Measurements from ENCODE around the gene GPR108. TPM values are rescaled to one million over a fixed set of nuclear protein-coding genes. Genes with fewer than 3 reads are reported as not detected.

GPR108 gene
- total and polyA plus RNA-seq, 2 of the 13 experiments (the other 11 are each of a cell fraction or from before 2014, with no cell fraction given) = 36.4 to 63.0 TPM

- TF ChIP-seq SPEN (CRISPR knock-in tag; IDR thresholded peaks at IDR 0.05; ENCODE audit: low read depth) (no peak; the same call in 1 of the 2 replicates), TBX3 (IDR thresholded peaks at IDR 0.05; ENCODE audit: borderline replicate concordance) (no peak), EP300 (IDR thresholded peaks at IDR 0.05; ENCODE audit: low read depth in 2 of 2, low read length in 2 of 2) (peak; percentile 84 to 96), EP300 (CRISPR knock-in tag; IDR thresholded peaks at IDR 0.05; ENCODE audit: borderline replicate concordance) (peak; percentile 93), ZNF7 (CRISPR knock-in tag; IDR thresholded peaks at IDR 0.05) (no peak; the same call in 1 of the 2 replicates), MXD3 (CRISPR knock-in tag; IDR thresholded peaks at IDR 0.05) (peak; percentile 82; the same call in 1 of the 2 replicates), ZNF746 (CRISPR knock-in tag; IDR thresholded peaks at IDR 0.05) (peak; percentile 90), TCF7L2 (IDR thresholded peaks at IDR 0.05; ENCODE audit: low read depth, low read length) (no peak), NONO (IDR thresholded peaks at IDR 0.05) (no peak), NONO (CRISPR knock-in tag; conservative IDR thresholded peaks at IDR 0.05) (peak; percentile 86; the same call in 1 of the 2 replicates), PHB2 (IDR thresholded peaks at IDR 0.05; ENCODE audit: partially characterized antibody) (no peak), GTF2F1 (IDR thresholded peaks at IDR 0.05; ENCODE audit: low read length) (peak; percentile 88; the same call in 1 of the 2 replicates), TEF (CRISPR knock-in tag; IDR thresholded peaks at IDR 0.05) (no peak; the same call in 1 of the 2 replicates), FOXJ3 (CRISPR knock-in tag; IDR thresholded peaks at IDR 0.05; ENCODE audit: borderline replicate concordance) (peak; percentile 60; the same call in 1 of the 2 replicates), NR2C2 (CRISPR knock-in tag; IDR thresholded peaks at IDR 0.05; ENCODE audit: borderline replicate concordance) (peak; percentile 95), ZNF558 (CRISPR knock-in tag; IDR thresholded peaks at IDR 0.05; ENCODE audit: borderline replicate concordance) (no peak), ZNF160 (CRISPR knock-in tag; IDR thresholded peaks at IDR 0.05) (no peak), ZNF253 (CRISPR knock-in tag; IDR thresholded peaks at IDR 0.05; ENCODE audit: borderline replicate concordance) (no peak), ZBTB49 (CRISPR knock-in tag; IDR thresholded peaks at IDR 0.05; ENCODE audit: borderline replicate concordance) (no peak), KDM4B (CRISPR knock-in tag; IDR thresholded peaks at IDR 0.05) (peak; percentile 81), SNRNP70 (IDR thresholded peaks at IDR 0.05; ENCODE audit: low read depth, low read length) (no peak), ZNF589 (CRISPR knock-in tag; conservative IDR thresholded peaks at IDR 0.05) (0 out of 2 replicates have a peak, but pooled peaks have one; percentile 33), PHF5A (CRISPR knock-in tag; IDR thresholded peaks at IDR 0.05; ENCODE audit: low read depth, unreplicated experiment) (peak; percentile 77), GATAD2A (CRISPR knock-in tag; IDR thresholded peaks at IDR 0.05) (peak; percentile 92)
- TF ChIP-seq, protein P1, sequence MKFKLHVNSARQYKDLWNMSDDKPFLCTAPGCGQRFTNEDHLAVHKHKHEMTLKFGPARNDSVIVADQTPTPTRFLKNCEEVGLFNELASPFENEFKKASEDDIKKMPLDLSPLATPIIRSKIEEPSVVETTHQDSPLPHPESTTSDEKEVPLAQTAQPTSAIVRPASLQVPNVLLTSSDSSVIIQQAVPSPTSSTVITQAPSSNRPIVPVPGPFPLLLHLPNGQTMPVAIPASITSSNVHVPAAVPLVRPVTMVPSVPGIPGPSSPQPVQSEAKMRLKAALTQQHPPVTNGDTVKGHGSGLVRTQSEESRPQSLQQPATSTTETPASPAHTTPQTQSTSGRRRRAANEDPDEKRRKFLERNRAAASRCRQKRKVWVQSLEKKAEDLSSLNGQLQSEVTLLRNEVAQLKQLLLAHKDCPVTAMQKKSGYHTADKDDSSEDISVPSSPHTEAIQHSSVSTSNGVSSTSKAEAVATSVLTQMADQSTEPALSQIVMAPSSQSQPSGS (CRISPR knock-in tag; IDR thresholded peaks at IDR 0.05) = peak; percentile 44
Observed at GRCh38 chr19:6720369-6721137, 16.8 kb downstream of the GPR108 start, which contains the start of gene C3 (continued).
